SU-DHL-6 (cell line): ENCODE data around the gene KICS2.

Experiments used
- H2AFZ ChIP-seq: fragments of 200-600 bp; sonication (generic); 2 replicates; pipeline ENCODE4 v1.6.1; 2014; ENCODE audit warnings: low read depth, mild to moderate bottlenecking, moderate library complexity, mixed read lengths, antibody characterized with exemption, low read length; ENCODE audit not compliant: severe bottlenecking
- H3F3A ChIP-seq: fragments of 200-600 bp; shearing (Covaris generic); 2 replicates; pipeline ENCODE4 v1.6.0; 2016; ENCODE audit warnings: antibody characterized with exemption, mild to moderate bottlenecking; ENCODE audit not compliant: insufficient read depth
- H3K27ac ChIP-seq: fragments of 200-600 bp; sonication (generic); 2 replicates; pipeline ENCODE4 v1.5.1; 2016; ENCODE audit warnings: low read depth, mild to moderate bottlenecking, low read length, moderate library complexity, mixed read lengths
- H3K27me3 ChIP-seq: fragments of 200-600 bp; sonication (generic), shearing (Covaris generic); 2 replicates; pipeline ENCODE4 v1.6.0; 2014; ENCODE audit warnings: mild to moderate bottlenecking, low read length
- H3K36me3 ChIP-seq: fragments of 200-600 bp; sonication (generic); 2 replicates; pipeline ENCODE4 v1.6.1; 2014; ENCODE audit warnings: mild to moderate bottlenecking, low read length, mixed read lengths
- H3K4me2 ChIP-seq: fragments of 300-600, 200-600 bp; shearing (Covaris generic), sonication (generic); 2 replicates; pipeline ENCODE4 v1.6.0; 2014; ENCODE audit warnings: low read length, low read depth, mild to moderate bottlenecking; ENCODE audit not compliant: poor library complexity, severe bottlenecking
- H3K4me3 ChIP-seq: fragments of 200-600 bp; sonication (generic); 2 replicates; pipeline ENCODE4 v1.5.1; 2014; ENCODE audit warnings: antibody characterized with exemption, low read length, mild to moderate bottlenecking, mixed read lengths; ENCODE audit not compliant: insufficient read depth, poor library complexity, severe bottlenecking
- H3K79me2 ChIP-seq: fragments of 200-600 bp; sonication (generic); 2 replicates; pipeline ENCODE4 v1.6.1; 2014; ENCODE audit warnings: mild to moderate bottlenecking, low read length, moderate library complexity; ENCODE audit not compliant: insufficient read depth
- H3K9ac ChIP-seq: fragments of 200-600 bp; sonication (generic); 2 replicates; pipeline ENCODE4 v1.7.0; 2014; ENCODE audit warnings: mild to moderate bottlenecking, low read length
- H3K9me2 ChIP-seq: fragments of 200-600 bp; sonication (generic); replicated peaks from 2 replicates; pipeline ENCODE4 v1.6.1; 2014; ENCODE audit warnings: low read length; ENCODE audit not compliant: insufficient read depth
- H3K9me3 ChIP-seq: fragments of 200-600 bp; sonication (generic); 2 replicates; pipeline ENCODE4 v1.6.1; 2014; ENCODE audit warnings: low read length, mixed read lengths; ENCODE audit not compliant: insufficient read depth
- H4K20me1 ChIP-seq: fragments of 200-600 bp; sonication (generic); 2 replicates; pipeline ENCODE4 v1.6.1; 2014; ENCODE audit warnings: low read depth, mild to moderate bottlenecking, antibody characterized with exemption, low read length, moderate library complexity, mixed read lengths
- CTCF ChIP-seq: fragments of 200-600 bp; sonication (generic); IDR thresholded peaks from one replicate; pipeline ENCODE4 v1.5.1; 2017; ENCODE audit warnings: antibody characterized with exemption, mild to moderate bottlenecking, low read length, moderate library complexity; ENCODE audit not compliant: insufficient read depth, poor library complexity, severe bottlenecking
- EZH2phosphoT487 ChIP-seq: fragments of 200-600 bp; sonication (generic), shearing (Covaris generic); conservative IDR thresholded peaks from 2 replicates; pipeline ENCODE4 v1.6.1; 2018; ENCODE audit warnings: mild to moderate bottlenecking, antibody characterized with exemption, low read length, moderate library complexity, mixed read lengths

Gene KICS2

GRCh38 chr12:64258576-64258975 lies 36.5 kb upstream of the KICS2 start:
- no peaks in the 10 kb centered on the region for H3K79me2 ChIP-seq
- no peak overlapping the region for H3K4me3 ChIP-seq

GRCh38 chr12:64256166-64256800 lies 34.2 kb upstream of the KICS2 start:
- TF ChIP-seq CTCF (peak; percentile 57), EZH2phosphoT487 (no peak)
- no peaks in the 10 kb centered on the region for H3K27me3 ChIP-seq
- no peak overlapping the region for H3K9ac ChIP-seq
- H3K27ac ChIP-seq = no peak overlapping the region
- H3K36me3 ChIP-seq = no peaks in the 10 kb centered on the region
- no peaks in the 10 kb centered on the region for H3K9me2 ChIP-seq
- H4K20me1 ChIP-seq = no peaks in the 10 kb centered on the region
- no peaks in the 10 kb centered on the region for H3F3A ChIP-seq
- no peak overlapping the region for H3K4me3 ChIP-seq
- no peak overlapping the region for H3K4me2 ChIP-seq
- no peak overlapping the region for H2AFZ ChIP-seq
- no peaks in the 10 kb centered on the region for H3K9me3 ChIP-seq
- H3K79me2 ChIP-seq = no peaks in the 10 kb centered on the region

More at GRCh38 chr12:64258576-64258975, 36.5 kb upstream of the KICS2 start:
- no peaks in the 10 kb centered on the region for H3K27me3 ChIP-seq
- H3K27ac ChIP-seq = no peak overlapping the region
- H4K20me1 ChIP-seq = no peaks in the 10 kb centered on the region
- H3K9ac ChIP-seq = no peak overlapping the region
- H3K4me2 ChIP-seq = no peak overlapping the region
- H3K9me3 ChIP-seq = no peaks in the 10 kb centered on the region
- no peaks in the 10 kb centered on the region for H3F3A ChIP-seq
- no peak for TF ChIP-seq EZH2phosphoT487
- no peak for TF ChIP-seq CTCF
- H3K36me3 ChIP-seq = no peaks in the 10 kb centered on the region
- H2AFZ ChIP-seq = no peak overlapping the region
- H3K9me2 ChIP-seq = no peaks in the 10 kb centered on the region

- H2AFZ ChIP-seq = no peak overlapping the region
- TF ChIP-seq CTCF (no peak), EZH2phosphoT487 (no peak)
These were observed 33.2 kb upstream of the KICS2 start for GRCh38 chr12:64255249-64255648.

More at GRCh38 chr12:64255249-64255648, 33.2 kb upstream of the KICS2 start:
- Histone ChIP-seq H3K9me3 (no peaks in the 10 kb centered on the region), H3K79me2 (no peaks in the 10 kb centered on the region), H3K9me2 (no peaks in the 10 kb centered on the region), H4K20me1 (no peaks in the 10 kb centered on the region), H3K27ac (no peak overlapping the region), H3K9ac (no peak overlapping the region), H3K4me2 (no peak overlapping the region), H3K27me3 (no peaks in the 10 kb centered on the region), H3K36me3 (no peaks in the 10 kb centered on the region), H3K4me3 (no peak overlapping the region), H3F3A (no peaks in the 10 kb centered on the region)
